HCT116 (cell line): ENCODE data around the gene ZNF367. TPM values are rescaled to one million over a fixed set of nuclear protein-coding genes. Genes with fewer than 3 reads are reported as not detected.

Experiments used
- ATAC-seq: fragments of 200-7000 bp; cut with Tn5 transposase; 2 replicates; pipeline ENCODE4 v1.9.1; 2020; ENCODE audit warnings: mild to moderate bottlenecking, moderate library complexity
- BruUV-seq: library from RNA; stranded (reverse); fragments of 400-500 nt; replicated peaks from 2 replicates; lab custom pipeline; 2021; lab: Mats Ljungman, UMichigan
- CTCF ChIA-PET: fragments of 300-600 bp; sonication (Branson Sonifier 250); formaldehyde crosslinking; loops from one replicate; lab custom pipeline; 2021; ENCODE audit warnings: antibody characterized with exemption; lab: Charles Lee
- POLR2A ChIA-PET: fragments of 300-600, 350-600 bp; sonication (Branson Sonifier 250); formaldehyde crosslinking; loops from one replicate; lab custom pipeline; 2021; ENCODE audit warnings: antibody characterized with exemption; lab: Charles Lee
- RAD21 ChIA-PET, 2 experiments: fragments of 300-600 bp; sonication (Branson Sonifier 250); formaldehyde crosslinking; loops; one replicate each; lab custom pipeline; 2023; ENCODE audit warnings: low total read pairs in 2 of 2; ENCODE audit not compliant: uncharacterized antibody in 2 of 2, unreplicated experiment in 2 of 2, low non-redundant PET in 1 of 2; lab: Charles Lee
- DNase-seq: peaks from one replicate; pipeline ENCODE4 v3.0.0-alpha.2; 2010; ENCODE audit warnings: low read depth, low spot score
- H2AFZ ChIP-seq: fragments of 200-600 bp; shearing (Covaris generic), sonication (generic); 2 replicates; pipeline ENCODE4 v1.6.1; 2017; ENCODE audit warnings: low read depth, mixed run types, mixed read lengths, antibody characterized with exemption, low read length; ENCODE audit not compliant: poor library complexity, severe bottlenecking
- H3K27ac ChIP-seq: 2 replicates; pipeline ENCODE4 v1.5.1; 2012; ENCODE audit warnings: low read depth, low read length
- H3K27me3 ChIP-seq: fragments of 200-600 bp; sonication (generic); 2 replicates; pipeline ENCODE4 v1.6.1; 2016; ENCODE audit warnings: mixed run types, low read length, mixed read lengths; ENCODE audit not compliant: insufficient read depth
- H3K36me3 ChIP-seq, 2 experiments: fragments of 200-500 bp in 1 of 2; fragments of 200-600 bp in 1 of 2; sonication (Bioruptor generic) in 1 of 2; sonication (generic) in 1 of 2; 2 replicates each; pipeline versions ENCODE4 v1.5.1 to v1.6.1; 2014 to 2016; ENCODE audit warnings: low read length in 2 of 2, inconsistent platforms in 1 of 2, mixed read lengths in 1 of 2, mixed run types in 1 of 2; ENCODE audit not compliant: insufficient read depth in 2 of 2, control insufficient read depth in 1 of 2
- H3K4me1 ChIP-seq, 2 experiments: fragments of 200-600 bp in 1 of 2; sonication (generic) in 1 of 2; 2 replicates each; pipeline versions ENCODE4 v1.5.1 to v1.6.1; 2012 to 2017; ENCODE audit warnings: low read length in 2 of 2, inconsistent platforms in 1 of 2, mild to moderate bottlenecking in 1 of 2, mixed read lengths in 1 of 2, mixed run types in 1 of 2, moderate library complexity in 1 of 2; ENCODE audit not compliant: insufficient read depth in 2 of 2, control insufficient read depth in 1 of 2
- H3K4me2 ChIP-seq: fragments of 200-600 bp; sonication (generic); 2 replicates; pipeline ENCODE4 v1.6.1; 2017; ENCODE audit warnings: mixed run types, low read length, mixed read lengths
- H3K4me3 ChIP-seq, 2 experiments: fragments of 200-600 bp in 1 of 2; sonication (generic) in 1 of 2; replicated peaks in 1 of 2; 2 replicates each; pipeline ENCODE4 v1.5.1; 2011 to 2016; ENCODE audit warnings: low read length in 2 of 2, control low read depth in 1 of 2, low read depth in 1 of 2, mild to moderate bottlenecking in 1 of 2, mixed read lengths in 1 of 2, mixed run types in 1 of 2
- H3K79me2 ChIP-seq: fragments of 200-600 bp; sonication (generic); 2 replicates; pipeline ENCODE4 v1.6.1; 2017; ENCODE audit warnings: mild to moderate bottlenecking, mixed run types, low read length, moderate library complexity, mixed read lengths; ENCODE audit not compliant: insufficient read depth
- H3K9ac ChIP-seq: fragments of 200-600 bp; sonication (generic); 2 replicates; pipeline ENCODE4 v1.6.1; 2016; ENCODE audit warnings: low read length, mixed read lengths
- H3K9me2 ChIP-seq: fragments of 200-600 bp; sonication (generic), shearing (Covaris generic); 2 replicates; pipeline ENCODE4 v1.6.1; 2017; ENCODE audit warnings: mixed run types, mild to moderate bottlenecking, moderate library complexity; ENCODE audit not compliant: insufficient read depth
- H3K9me3 ChIP-seq, 2 experiments: fragments of 200-500 bp in 1 of 2; fragments of 200-600 bp in 1 of 2; sonication (Bioruptor generic) in 1 of 2; sonication (generic) in 1 of 2; 2 replicates each; pipeline ENCODE4 v1.6.1; 2014 to 2017; ENCODE audit warnings: low read length in 2 of 2, mixed read lengths in 2 of 2, inconsistent platforms in 1 of 2, low read depth in 1 of 2, mild to moderate bottlenecking in 1 of 2, mixed run types in 1 of 2, moderate library complexity in 1 of 2; ENCODE audit not compliant: control insufficient read depth in 1 of 2, insufficient read depth in 1 of 2
- H4K20me1 ChIP-seq: fragments of 200-600 bp; sonication (generic), shearing (Covaris generic); 2 replicates; pipeline ENCODE4 v1.6.1; 2017; ENCODE audit warnings: mixed run types, mild to moderate bottlenecking, moderate library complexity; ENCODE audit not compliant: insufficient read depth
- CBX3 ChIP-seq: IDR thresholded peaks from 2 replicates; pipeline ENCODE4 v1.6.1; 2012; ENCODE audit warnings: low read depth
- CEBPB ChIP-seq: IDR thresholded peaks from 2 replicates; pipeline ENCODE4 v1.6.1; 2012; ENCODE audit warnings: low read depth
- ELF1 ChIP-seq: IDR thresholded peaks from 2 replicates; pipeline ENCODE4 v1.6.1; 2012; ENCODE audit warnings: low read depth, borderline replicate concordance
- EZH2 ChIP-seq: fragments of 200-600 bp; sonication (generic); IDR thresholded peaks from 2 replicates; pipeline ENCODE4 v1.6.1; 2017; ENCODE audit warnings: antibody characterized with exemption, mixed run types
- JUND ChIP-seq: IDR thresholded peaks from 2 replicates; pipeline ENCODE4 v1.6.1; 2012
- POLR2A ChIP-seq: IDR thresholded peaks from 2 replicates; pipeline ENCODE4 v1.7.0; 2011; ENCODE audit warnings: borderline replicate concordance; ENCODE audit not compliant: insufficient read depth, insufficient read length; ENCODE audit errors: extremely low read depth
- POLR2AphosphoS5 ChIP-seq: IDR thresholded peaks from 2 replicates; pipeline ENCODE4 v1.6.1; 2011; ENCODE audit warnings: mild to moderate bottlenecking, low read depth, low read length, moderate library complexity
- SP1 ChIP-seq: IDR thresholded peaks from 2 replicates; pipeline ENCODE4 v1.6.1; 2012; ENCODE audit warnings: low read depth
- SRF ChIP-seq: IDR thresholded peaks from 2 replicates; pipeline ENCODE4 v1.6.1; 2012; ENCODE audit warnings: low read depth
- TCF7L2 ChIP-seq: IDR thresholded peaks from 2 replicates; pipeline ENCODE4 v1.7.0; 2011; ENCODE audit warnings: borderline replicate concordance, inconsistent platforms; ENCODE audit not compliant: insufficient read depth, insufficient read length; ENCODE audit errors: extremely low read depth
- ZNF274 ChIP-seq: fragments of 200-500 bp; sonication (Bioruptor generic); IDR thresholded peaks from 2 replicates; pipeline ENCODE4 v1.6.1; 2014; ENCODE audit warnings: mild to moderate bottlenecking, low read depth, low read length, inconsistent platforms
- intact Hi-C: fragments of 100-400 bp; cut with micrococcal nuclease; formaldehyde crosslinking; loops from 2 replicates; pipeline ENCODE4 v1.10.0; 2022
- total RNA-seq: library from RNA; stranded (reverse); gene quantifications from one replicate; pipeline ENCODE4 v1.2.1, GENCODE V29; 2021; ENCODE audit not compliant: unreplicated experiment
- TF ChIP-seq, protein P1 (sequence below), 3 experiments: fragments of 200-600 bp in 1 of 3; sonication (generic) in 1 of 3; IDR thresholded peaks in 2 of 3; conservative IDR thresholded peaks in 1 of 3; 2 replicates each; pipeline ENCODE4 v1.5.1; 2012 to 2017; ENCODE audit warnings: low read depth in 2 of 3, low read length in 2 of 3, antibody characterized with exemption in 1 of 3, borderline replicate concordance in 1 of 3, control low read depth in 1 of 3, mild to moderate bottlenecking in 1 of 3, mixed read lengths in 1 of 3, mixed run types in 1 of 3, moderate library complexity in 1 of 3; ENCODE audit not compliant: insufficient read depth in 1 of 3
- TF ChIP-seq, protein P2 (sequence below): IDR thresholded peaks from 2 replicates; pipeline ENCODE4 v1.6.1; 2012; ENCODE audit warnings: low read depth
- TF ChIP-seq, protein P3 (sequence below): IDR thresholded peaks from 2 replicates; pipeline ENCODE4 v1.6.1; 2012

Gene ZNF367
- total RNA-seq, 1 experiment from 2014 or later, result 18.1 TPM

DNA sequence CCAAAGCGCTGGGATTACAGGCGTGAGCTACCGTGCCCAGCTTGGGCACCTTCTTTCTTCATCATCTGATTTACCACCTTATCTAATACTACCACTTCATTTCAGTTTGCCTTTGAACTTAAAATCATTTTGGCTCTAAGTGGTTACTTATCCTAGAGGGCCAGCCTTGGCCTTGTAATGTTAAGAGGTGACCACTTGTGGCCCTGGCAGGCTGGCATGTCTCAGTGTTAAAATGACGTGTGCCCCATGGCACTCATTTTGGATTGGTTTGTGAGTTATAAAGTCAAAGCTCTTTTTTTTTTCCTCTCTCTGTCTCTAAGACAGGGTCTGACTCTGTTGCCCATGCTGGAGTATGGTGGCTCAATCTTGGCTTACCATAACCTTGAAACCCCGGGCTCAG lies 49.6 kb upstream of the ZNF367 start:
- Histone ChIP-seq H3K79me2 (no peaks in the 10 kb centered on the region), H3K9ac (no peak overlapping the region), H3K36me3 (peaks cover 0 to 10% of the 10 kb centered on the region in 2 experiments; a peak in 3 of 4 replicates), H3K4me3 (no peak overlapping the region), H3K9me2 (no peaks in the 10 kb centered on the region), H3K9me3 (no peaks in the 10 kb centered on the region), H2AFZ (no peak overlapping the region), H4K20me1 (no peaks in the 10 kb centered on the region), H3K4me2 (no peak overlapping the region), H3K27me3 (no peaks in the 10 kb centered on the region), H3K4me1 (no peaks in the 10 kb centered on the region), H3K27ac (no peak overlapping the region)
- ChIA-PET POLR2A (no interaction called here), RAD21 (interaction anchor here in 1 of 2 experiments (0.7 kb wide), 1 partner anchor 10 kb away, joined by 3 read pairs; no protein-coding TSS in a partner anchor), CTCF (no interaction called here)
- ATAC-seq (no peak), DNase-seq (no peak)
- intact Hi-C loops, result no loop called here
- BruUV-seq, result no TSS peak
- no peak for TF ChIP-seq JUND
- no peak for TF ChIP-seq ELF1
- no peak for TF ChIP-seq SP1
- TF ChIP-seq EZH2, result no peak
- TF ChIP-seq, protein P1, sequence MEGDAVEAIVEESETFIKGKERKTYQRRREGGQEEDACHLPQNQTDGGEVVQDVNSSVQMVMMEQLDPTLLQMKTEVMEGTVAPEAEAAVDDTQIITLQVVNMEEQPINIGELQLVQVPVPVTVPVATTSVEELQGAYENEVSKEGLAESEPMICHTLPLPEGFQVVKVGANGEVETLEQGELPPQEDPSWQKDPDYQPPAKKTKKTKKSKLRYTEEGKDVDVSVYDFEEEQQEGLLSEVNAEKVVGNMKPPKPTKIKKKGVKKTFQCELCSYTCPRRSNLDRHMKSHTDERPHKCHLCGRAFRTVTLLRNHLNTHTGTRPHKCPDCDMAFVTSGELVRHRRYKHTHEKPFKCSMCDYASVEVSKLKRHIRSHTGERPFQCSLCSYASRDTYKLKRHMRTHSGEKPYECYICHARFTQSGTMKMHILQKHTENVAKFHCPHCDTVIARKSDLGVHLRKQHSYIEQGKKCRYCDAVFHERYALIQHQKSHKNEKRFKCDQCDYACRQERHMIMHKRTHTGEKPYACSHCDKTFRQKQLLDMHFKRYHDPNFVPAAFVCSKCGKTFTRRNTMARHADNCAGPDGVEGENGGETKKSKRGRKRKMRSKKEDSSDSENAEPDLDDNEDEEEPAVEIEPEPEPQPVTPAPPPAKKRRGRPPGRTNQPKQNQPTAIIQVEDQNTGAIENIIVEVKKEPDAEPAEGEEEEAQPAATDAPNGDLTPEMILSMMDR (IDR thresholded peaks at IDR 0.05 in 2 of 3, conservative IDR thresholded peaks at IDR 0.05 in 1 of 3; ENCODE audit: borderline replicate concordance in 1 of 3, insufficient read depth in 1 of 3, low read depth in 2 of 3, low read length in 2 of 3), result no peak
- TF ChIP-seq SRF, result no peak
- TF ChIP-seq, protein P2, sequence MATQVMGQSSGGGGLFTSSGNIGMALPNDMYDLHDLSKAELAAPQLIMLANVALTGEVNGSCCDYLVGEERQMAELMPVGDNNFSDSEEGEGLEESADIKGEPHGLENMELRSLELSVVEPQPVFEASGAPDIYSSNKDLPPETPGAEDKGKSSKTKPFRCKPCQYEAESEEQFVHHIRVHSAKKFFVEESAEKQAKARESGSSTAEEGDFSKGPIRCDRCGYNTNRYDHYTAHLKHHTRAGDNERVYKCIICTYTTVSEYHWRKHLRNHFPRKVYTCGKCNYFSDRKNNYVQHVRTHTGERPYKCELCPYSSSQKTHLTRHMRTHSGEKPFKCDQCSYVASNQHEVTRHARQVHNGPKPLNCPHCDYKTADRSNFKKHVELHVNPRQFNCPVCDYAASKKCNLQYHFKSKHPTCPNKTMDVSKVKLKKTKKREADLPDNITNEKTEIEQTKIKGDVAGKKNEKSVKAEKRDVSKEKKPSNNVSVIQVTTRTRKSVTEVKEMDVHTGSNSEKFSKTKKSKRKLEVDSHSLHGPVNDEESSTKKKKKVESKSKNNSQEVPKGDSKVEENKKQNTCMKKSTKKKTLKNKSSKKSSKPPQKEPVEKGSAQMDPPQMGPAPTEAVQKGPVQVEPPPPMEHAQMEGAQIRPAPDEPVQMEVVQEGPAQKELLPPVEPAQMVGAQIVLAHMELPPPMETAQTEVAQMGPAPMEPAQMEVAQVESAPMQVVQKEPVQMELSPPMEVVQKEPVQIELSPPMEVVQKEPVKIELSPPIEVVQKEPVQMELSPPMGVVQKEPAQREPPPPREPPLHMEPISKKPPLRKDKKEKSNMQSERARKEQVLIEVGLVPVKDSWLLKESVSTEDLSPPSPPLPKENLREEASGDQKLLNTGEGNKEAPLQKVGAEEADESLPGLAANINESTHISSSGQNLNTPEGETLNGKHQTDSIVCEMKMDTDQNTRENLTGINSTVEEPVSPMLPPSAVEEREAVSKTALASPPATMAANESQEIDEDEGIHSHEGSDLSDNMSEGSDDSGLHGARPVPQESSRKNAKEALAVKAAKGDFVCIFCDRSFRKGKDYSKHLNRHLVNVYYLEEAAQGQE, result no peak
- TF ChIP-seq ZNF274, result no peak
- no peak for TF ChIP-seq POLR2A
- TF ChIP-seq POLR2AphosphoS5, result no peak
- no peak for TF ChIP-seq CEBPB
- TF ChIP-seq, protein P3, sequence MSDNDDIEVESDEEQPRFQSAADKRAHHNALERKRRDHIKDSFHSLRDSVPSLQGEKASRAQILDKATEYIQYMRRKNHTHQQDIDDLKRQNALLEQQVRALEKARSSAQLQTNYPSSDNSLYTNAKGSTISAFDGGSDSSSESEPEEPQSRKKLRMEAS, result no peak
- TF ChIP-seq CBX3, result no peak
- TF ChIP-seq TCF7L2, result no peak
